ENCODE measurements around the gene ZNF605.
"Not testable (repeated sequence)": the region's sequence is repeated elsewhere in the genome, so short reads cannot be mapped to it uniquely, and the experiment has no call there.

ZNF605 gene

GRCh38 chr12:132967736-132968135 is 11.6 kb upstream of the ZNF605 start:
- no peak for TF ChIP-seq CTCF (IDR thresholded peaks at IDR 0.05; ENCODE audit: control insufficient read depth, insufficient read depth, low read depth, low read length, missing control alignments)
- no peak overlapping the region for H3K4me3 ChIP-seq (ENCODE audit: control insufficient read depth, low read depth, low read length)
- no peak for DNase-seq (ENCODE audit: low read depth)

GRCh38 chr12:132966676-132967415 is 10.7 kb upstream of the ZNF605 start:
- TF ChIP-seq CTCF (IDR thresholded peaks at IDR 0.05; ENCODE audit: control insufficient read depth, insufficient read depth, low read depth, low read length, missing control alignments) = no peak
- no peak overlapping the region for H3K4me3 ChIP-seq (ENCODE audit: control insufficient read depth, low read depth, low read length)
- no peak for DNase-seq (ENCODE audit: low read depth)

- H3K4me3 ChIP-seq (ENCODE audit: control insufficient read depth, low read depth, low read length) = no peak overlapping the region
- no peak for TF ChIP-seq CTCF (IDR thresholded peaks at IDR 0.05; ENCODE audit: control insufficient read depth, insufficient read depth, low read depth, low read length, missing control alignments)
- no peak for DNase-seq (ENCODE audit: low read depth)
These were observed 9.7 kb upstream of the ZNF605 start for GRCh38 chr12:132965796-132966195.

- DNase-seq (ENCODE audit: low read depth); H3K4me3 ChIP-seq (ENCODE audit: control insufficient read depth, low read depth, low read length): not testable (repeated sequence)
- TF ChIP-seq CTCF (IDR thresholded peaks at IDR 0.05; ENCODE audit: control insufficient read depth, insufficient read depth, low read depth, low read length, missing control alignments) = peak; percentile 9
These were observed 7.8 kb upstream of the ZNF605 start for GRCh38 chr12:132963947-132964346.

GRCh38 chr12:132961790-132962189 is 5.7 kb upstream of the ZNF605 start:
- not testable (repeated sequence) for H3K4me3 ChIP-seq (ENCODE audit: control insufficient read depth, low read depth, low read length); DNase-seq (ENCODE audit: low read depth)

- peak; percentile 25 for DNase-seq (ENCODE audit: low read depth)
These were observed 754 bp downstream of the ZNF605 start for GRCh38 chr12:132955094-132956010.

More at GRCh38 chr12:132955094-132956010, 754 bp downstream of the ZNF605 start:
- TF ChIP-seq CTCF (IDR thresholded peaks at IDR 0.05; ENCODE audit: control insufficient read depth, insufficient read depth, low read depth, low read length, missing control alignments) = no peak
- H3K4me3 ChIP-seq (ENCODE audit: control insufficient read depth, low read depth, low read length) = peak overlapping the region; percentile 88
